HEK293T (cell line): ENCODE data around the gene BIRC5.

ENCODE experiments used
- CTCF ChIA-PET: fragments of 350-600 bp; formaldehyde crosslinking; extraction: SDS; loops from one replicate; lab custom pipeline; 2021; ENCODE audit warnings: antibody characterized with exemption, inconsistent platforms; lab: Yijun Ruan, JAX
- POLR2A ChIA-PET: fragments of 350-600 bp; formaldehyde crosslinking; extraction: SDS; loops from one replicate; lab custom pipeline; 2020; ENCODE audit warnings: antibody characterized with exemption, inconsistent platforms; lab: Yijun Ruan, JAX
- DNase-seq: peaks from one replicate; pipeline ENCODE4 v3.0.0; 2012; ENCODE audit warnings: mixed read lengths; ENCODE audit errors: extremely low spot score
- ARNT ChIP-seq: fragments of 450-650 bp; IDR thresholded peaks from 2 replicates; pipeline ENCODE4 v1.6.1; 2017; ENCODE audit warnings: mild to moderate bottlenecking
- BHLHE40 ChIP-seq: fragments of 450-650 bp; IDR thresholded peaks from 2 replicates; pipeline ENCODE4 v1.6.1; 2016; ENCODE audit warnings: mild to moderate bottlenecking, moderate library complexity, borderline replicate concordance
- CTBP1 ChIP-seq: fragments of 450-650 bp; IDR thresholded peaks from 2 replicates; pipeline ENCODE4 v1.6.1; 2016; ENCODE audit warnings: borderline replicate concordance
- ELF4 ChIP-seq: fragments of 450-650 bp; IDR thresholded peaks from 2 replicates; pipeline ENCODE4 v1.6.1; 2017; ENCODE audit warnings: antibody characterized with exemption
- FOXA1 ChIP-seq: fragments of 450-650 bp; IDR thresholded peaks from 2 replicates; pipeline ENCODE4 v1.6.1; 2016; ENCODE audit warnings: mild to moderate bottlenecking
- FOXK2 ChIP-seq: fragments of 450-650 bp; IDR thresholded peaks from 2 replicates; pipeline ENCODE4 v1.6.1; 2016; ENCODE audit warnings: mild to moderate bottlenecking
- FOXM1 ChIP-seq: fragments of 450-650 bp; IDR thresholded peaks from 2 replicates; pipeline ENCODE4 v1.6.1; 2017; ENCODE audit warnings: mild to moderate bottlenecking, borderline replicate concordance
- HDGF ChIP-seq: fragments of 450-650 bp; IDR thresholded peaks from 2 replicates; pipeline ENCODE4 v1.6.1; 2017; ENCODE audit warnings: antibody characterized with exemption, borderline replicate concordance
- L3MBTL2 ChIP-seq: fragments of 450-650 bp; conservative IDR thresholded peaks from 2 replicates; pipeline ENCODE4 v1.6.1; 2016; ENCODE audit warnings: mild to moderate bottlenecking
- LEF1 ChIP-seq: fragments of 450-650 bp; IDR thresholded peaks from 2 replicates; pipeline ENCODE4 v1.6.1; 2017; ENCODE audit warnings: mild to moderate bottlenecking, borderline replicate concordance
- NFRKB ChIP-seq: fragments of 450-650 bp; IDR thresholded peaks from 2 replicates; pipeline ENCODE4 v1.6.1; 2016; ENCODE audit warnings: mild to moderate bottlenecking, moderate library complexity
- PKNOX1 ChIP-seq: fragments of 450-650 bp; IDR thresholded peaks from 2 replicates; pipeline ENCODE4 v1.6.1; 2016
- SP1 ChIP-seq: fragments of 450-650 bp; IDR thresholded peaks from 2 replicates; pipeline ENCODE4 v1.6.1; 2017
- SUZ12 ChIP-seq: fragments of 450-650 bp; IDR thresholded peaks from 2 replicates; pipeline ENCODE4 v1.6.1; 2016; ENCODE audit warnings: mild to moderate bottlenecking
- TARDBP ChIP-seq: fragments of 450-650 bp; IDR thresholded peaks from 2 replicates; pipeline ENCODE4 v1.6.1; 2016
- ZNF384 ChIP-seq: fragments of 450-650 bp; IDR thresholded peaks from 2 replicates; pipeline ENCODE4 v1.6.1; 2016

BIRC5 gene

GRCh38 chr17:78174346-78174869 is 39.6 kb upstream of the BIRC5 start:
- POLR2A ChIA-PET = interaction anchor here (1.1 to 3.4 kb wide), 4 partner anchors 11 to 35 kb away, joined by 3 to 24 read pairs (median 6); partner anchors contain the start of genes AFMID and TK1
- no peak for DNase-seq
- CTCF ChIA-PET = no interaction called here
- no peak for TF ChIP-seq ELF4
- no peak for TF ChIP-seq NFRKB
- no peak for TF ChIP-seq L3MBTL2
- no peak for TF ChIP-seq BHLHE40
- no peak for TF ChIP-seq ARNT
- TF ChIP-seq SUZ12 = no peak
- TF ChIP-seq ZNF384 = no peak
- TF ChIP-seq PKNOX1 = no peak
- TF ChIP-seq CTBP1 = no peak
- no peak for TF ChIP-seq SP1
- TF ChIP-seq FOXA1 = no peak
- no peak for TF ChIP-seq TARDBP
- no peak for TF ChIP-seq LEF1
- TF ChIP-seq HDGF = no peak
- no peak for TF ChIP-seq FOXK2

- no peak for DNase-seq
- POLR2A ChIA-PET = interaction anchor here (1.1 to 3.4 kb wide), 2 partner anchors 11 kb away, joined by 3 to 24 read pairs; partner anchors contain the start of genes AFMID and TK1
- CTCF ChIA-PET = interaction anchor here (1.3 kb wide), 1 partner anchor 36 kb away, joined by 3 read pairs; no protein-coding TSS in a partner anchor
- no peak for TF ChIP-seq ARNT
- TF ChIP-seq NFRKB = no peak
Measured at GRCh38 chr17:78174870-78175642, 39.0 kb upstream of the BIRC5 start.

- ChIA-PET POLR2A (interaction anchor here (1.0 to 3.4 kb wide), 2 partner anchors 10 to 64 kb away, joined by 3 to 24 read pairs; partner anchors contain the start of genes AFMID and TK1), CTCF (interaction anchor here (1.3 to 1.4 kb wide), 3 partner anchors 36 to 90 kb away, joined by 3 to 15 read pairs (median 3); no protein-coding TSS in a partner anchor)
- TF ChIP-seq L3MBTL2 (no peak), FOXM1 (no peak), SP1 (no peak), FOXA1 (no peak), ARNT (no peak), ELF4 (no peak), ZNF384 (no peak), CTBP1 (no peak), BHLHE40 (no peak), TARDBP (no peak), LEF1 (no peak), SUZ12 (no peak), NFRKB (no peak), HDGF (no peak), FOXK2 (no peak), PKNOX1 (no peak)
- DNase-seq = no peak
Measured at GRCh38 chr17:78175643-78175981, 38.4 kb upstream of the BIRC5 start.

GRCh38 chr17:78176548-78177025 is 37.5 kb upstream of the BIRC5 start:
- DNase-seq = peak; percentile 82
- ChIA-PET POLR2A (interaction anchor here (0.6 to 1.4 kb wide), 4 partner anchors 9 to 65 kb away, joined by 3 to 4 read pairs (median 3); partner anchors contain the start of genes AFMID and TK1), CTCF (interaction anchor here (0.5 to 1.4 kb wide), 8 partner anchors 8 to 1477 kb away, joined by 3 to 20 read pairs (median 3); partner anchors contain the start of genes AFMID and TK1)
- no peak for TF ChIP-seq FOXM1
- TF ChIP-seq PKNOX1 = no peak; the same call in 1 of the 2 replicates
- TF ChIP-seq CTBP1 = no peak
- no peak for TF ChIP-seq BHLHE40
- TF ChIP-seq LEF1 = no peak
- TF ChIP-seq TARDBP = no peak
- no peak for TF ChIP-seq HDGF
- TF ChIP-seq NFRKB = no peak
- no peak for TF ChIP-seq FOXK2
- no peak for TF ChIP-seq SUZ12
- TF ChIP-seq ARNT = no peak
- TF ChIP-seq SP1 = no peak
- TF ChIP-seq FOXA1 = no peak
- no peak for TF ChIP-seq L3MBTL2
- no peak for TF ChIP-seq ZNF384
- no peak for TF ChIP-seq ELF4

- no peak for DNase-seq
Measured at GRCh38 chr17:78179372-78179771, 34.7 kb upstream of the BIRC5 start.

More at GRCh38 chr17:78179372-78179771, 34.7 kb upstream of the BIRC5 start:
- CTCF ChIA-PET = no interaction called here
- POLR2A ChIA-PET = no interaction called here
- no peak for TF ChIP-seq CTBP1
- TF ChIP-seq FOXK2 = no peak
- no peak for TF ChIP-seq L3MBTL2
- no peak for TF ChIP-seq FOXA1
- no peak for TF ChIP-seq LEF1
- TF ChIP-seq BHLHE40 = no peak
- TF ChIP-seq SUZ12 = no peak
